ENCODE data around the gene BRD9. TPM values are rescaled to one million over a fixed set of nuclear protein-coding genes. Genes with fewer than 3 reads are reported as not detected.
"Not testable (repeated sequence)": the region's sequence is repeated elsewhere in the genome, so short reads cannot be mapped to it uniquely, and the experiment has no call there.

Gene BRD9
- total RNA-seq, 2 donors from 2014 or later: 58.2 to 67.9 TPM

- H3K36me3 ChIP-seq (ENCODE audit: control insufficient read depth, insufficient read depth, low read length): no peaks in the 10 kb centered on the region
- H3K27ac ChIP-seq (ENCODE audit: low read depth, low read length): no peak within 1 kb of the TSS
- no peak within 1 kb of the TSS for H3K27ac Mint-ChIP-seq
- H3K9me3 Mint-ChIP-seq: no peaks in the 10 kb centered on the region
- no peaks in the 10 kb centered on the region for H3K4me1 Mint-ChIP-seq
- no peaks in the 10 kb centered on the region for H3K27me3 Mint-ChIP-seq (ENCODE audit: insufficient read depth)
- H3K4me3 ChIP-seq (ENCODE audit: low read length): no peak within 1 kb of the TSS
- H3K4me1 ChIP-seq (ENCODE audit: control insufficient read depth, insufficient read depth, low read length): no peaks in the 10 kb centered on the region
- no peaks in the 10 kb centered on the region for H3K27me3 ChIP-seq (ENCODE audit: control insufficient read depth, insufficient read depth, low read length, poor library complexity, severe bottlenecking)
- no peak within 1 kb of the TSS for H3K4me3 Mint-ChIP-seq
- no peak for DNase-seq
- TF ChIP-seq CTCF (conservative IDR thresholded peaks at IDR 0.05): no peak
- 73 to 88% methylated on average over 18 to 27 of the region's 27 CpGs for WGBS, 2 experiments (ENCODE audit: insufficient coverage in 1 of 2, insufficient read length in 1 of 2)
- H3K9ac ChIP-seq (ENCODE audit: extremely low read depth, low read length, poor library complexity, severe bottlenecking): no peak within 1 kb of the TSS
- no peaks in the 10 kb centered on the region for H3K9me3 ChIP-seq (ENCODE audit: control insufficient read depth, low read length)
- peaks cover 2% of the 10 kb centered on the region for H3K36me3 Mint-ChIP-seq (ENCODE audit: low read depth)
Measured at GRCh38 chr5:850511-851006, 42.0 kb downstream of the BRD9 start, which contains the start of gene ZDHHC11. ZDHHC11 (minus strand) TSS chr5:850986; CDS start chr5:850602, 384 bp downstream.

- no peak overlapping the region for H3K4me3 Mint-ChIP-seq
- H3K27ac ChIP-seq (ENCODE audit: low read depth, low read length): peak overlapping the region; percentile 38
- no peaks in the 10 kb centered on the region for H3K27me3 ChIP-seq (ENCODE audit: control insufficient read depth, insufficient read depth, low read length, poor library complexity, severe bottlenecking)
- H3K4me1 ChIP-seq (ENCODE audit: control insufficient read depth, insufficient read depth, low read length): no peaks in the 10 kb centered on the region
- no peaks in the 10 kb centered on the region for H3K36me3 ChIP-seq (ENCODE audit: control insufficient read depth, insufficient read depth, low read length)
- no peaks in the 10 kb centered on the region for H3K9me3 Mint-ChIP-seq
- no peaks in the 10 kb centered on the region for H3K27me3 Mint-ChIP-seq (ENCODE audit: insufficient read depth)
- H3K4me1 Mint-ChIP-seq: no peaks in the 10 kb centered on the region
- no peak for TF ChIP-seq CTCF (conservative IDR thresholded peaks at IDR 0.05)
- H3K9ac ChIP-seq (ENCODE audit: extremely low read depth, low read length, poor library complexity, severe bottlenecking): no peak overlapping the region
- WGBS, 2 experiments (ENCODE audit: insufficient coverage in 1 of 2, insufficient read length in 1 of 2): 91 to 93% methylated on average over 12 to 20 of the region's 20 CpGs
- H3K9me3 ChIP-seq (ENCODE audit: control insufficient read depth, low read length): no peaks in the 10 kb centered on the region
- H3K27ac Mint-ChIP-seq: no peak overlapping the region
- H3K36me3 Mint-ChIP-seq (ENCODE audit: low read depth): peaks cover 2% of the 10 kb centered on the region
- H3K4me3 ChIP-seq (ENCODE audit: low read length): no peak overlapping the region
- DNase-seq: no peak
Measured at GRCh38 chr5:849651-850301, 42.8 kb downstream of the BRD9 start.

- Histone ChIP-seq H3K27ac (ENCODE audit: low read depth, low read length) (no peak overlapping the region), H3K27me3 (ENCODE audit: control insufficient read depth, insufficient read depth, low read length, poor library complexity, severe bottlenecking) (no peaks in the 10 kb centered on the region), H3K9me3 (ENCODE audit: control insufficient read depth, low read length) (no peaks in the 10 kb centered on the region), H3K4me3 (ENCODE audit: low read length) (no peak overlapping the region), H3K36me3 (ENCODE audit: control insufficient read depth, insufficient read depth, low read length) (no peaks in the 10 kb centered on the region), H3K4me1 (ENCODE audit: control insufficient read depth, insufficient read depth, low read length) (no peaks in the 10 kb centered on the region), H3K9ac (ENCODE audit: extremely low read depth, low read length, poor library complexity, severe bottlenecking) (no peak overlapping the region)
- peaks cover 2% of the 10 kb centered on the region for H3K36me3 Mint-ChIP-seq (ENCODE audit: low read depth)
- H3K9me3 Mint-ChIP-seq: no peaks in the 10 kb centered on the region
- no peak overlapping the region for H3K27ac Mint-ChIP-seq
- no peak for TF ChIP-seq CTCF (conservative IDR thresholded peaks at IDR 0.05)
- no peaks in the 10 kb centered on the region for H3K27me3 Mint-ChIP-seq (ENCODE audit: insufficient read depth)
- H3K4me3 Mint-ChIP-seq: no peak overlapping the region
- no peak for DNase-seq
- 96% methylated on average over 5 to 14 of the region's 14 CpGs for WGBS, 2 experiments (ENCODE audit: insufficient coverage in 1 of 2, insufficient read length in 1 of 2)
- no peaks in the 10 kb centered on the region for H3K4me1 Mint-ChIP-seq
Measured at GRCh38 chr5:848671-849111, 43.9 kb downstream of the BRD9 start.

GRCh38 chr5:847736-848135 lies 44.9 kb downstream of the BRD9 start:
- H3K4me3 Mint-ChIP-seq; DNase-seq; H3K27ac Mint-ChIP-seq; H3K4me1 Mint-ChIP-seq; H3K4me3 ChIP-seq (ENCODE audit: low read length); H3K36me3 ChIP-seq (ENCODE audit: control insufficient read depth, insufficient read depth, low read length); H3K36me3 Mint-ChIP-seq (ENCODE audit: low read depth); H3K9ac ChIP-seq (ENCODE audit: extremely low read depth, low read length, poor library complexity, severe bottlenecking); H3K9me3 Mint-ChIP-seq; H3K9me3 ChIP-seq (ENCODE audit: control insufficient read depth, low read length); H3K27me3 Mint-ChIP-seq (ENCODE audit: insufficient read depth); H3K4me1 ChIP-seq (ENCODE audit: control insufficient read depth, insufficient read depth, low read length); H3K27ac ChIP-seq (ENCODE audit: low read depth, low read length); H3K27me3 ChIP-seq (ENCODE audit: control insufficient read depth, insufficient read depth, low read length, poor library complexity, severe bottlenecking): not testable (repeated sequence)
- WGBS, 2 experiments (ENCODE audit: insufficient coverage in 1 of 2, insufficient read length in 1 of 2): 94% methylated on average over 4 of the region's 7 CpGs; no CpG with 5 or more reads in 1 of the 2 experiments

GRCh38 chr5:847212-847611 lies 45.4 kb downstream of the BRD9 start:
- not testable (repeated sequence) for H3K4me1 ChIP-seq (ENCODE audit: control insufficient read depth, insufficient read depth, low read length); H3K27ac Mint-ChIP-seq; H3K27me3 Mint-ChIP-seq (ENCODE audit: insufficient read depth); H3K4me3 ChIP-seq (ENCODE audit: low read length); H3K9me3 Mint-ChIP-seq; H3K36me3 ChIP-seq (ENCODE audit: control insufficient read depth, insufficient read depth, low read length); H3K4me3 Mint-ChIP-seq; H3K9ac ChIP-seq (ENCODE audit: extremely low read depth, low read length, poor library complexity, severe bottlenecking); H3K27ac ChIP-seq (ENCODE audit: low read depth, low read length); H3K4me1 Mint-ChIP-seq; DNase-seq; H3K27me3 ChIP-seq (ENCODE audit: control insufficient read depth, insufficient read depth, low read length, poor library complexity, severe bottlenecking); H3K36me3 Mint-ChIP-seq (ENCODE audit: low read depth); H3K9me3 ChIP-seq (ENCODE audit: control insufficient read depth, low read length)
- 100% methylated on average over 7 of the region's 18 CpGs; no CpG with 5 or more reads in 1 of the 2 experiments for WGBS, 2 experiments (ENCODE audit: insufficient coverage in 1 of 2, insufficient read length in 1 of 2)
